Measurements from ENCODE around the gene BZW1.

The BZW1 gene

GRCh38 chr2:200773083-200773482, 38.6 kb upstream of the BZW1 start:
- TF ChIP-seq TRIM28 (IDR thresholded peaks at IDR 0.05; ENCODE audit: borderline replicate concordance, low read length): peak; percentile 82; the same call in 1 of the 2 replicates
- TF ChIP-seq ZNF624 (tag by site-specific recombination; IDR thresholded peaks at IDR 0.05): peak; percentile 93
- peak; percentile 76 for TF ChIP-seq SETDB1 (IDR thresholded peaks at IDR 0.05; ENCODE audit: insufficient read length, low read length)
- no peak for TF ChIP-seq SCRT1 (tag by site-specific recombination; IDR thresholded peaks at IDR 0.05; ENCODE audit: borderline replicate concordance)
- H3K27ac ChIP-seq (ENCODE audit: extremely low read depth, low read depth, low read length): no peak overlapping the region
- CTCF ChIA-PET: no interaction called here

GRCh38 chr2:200774920-200775319, 36.8 kb upstream of the BZW1 start:
- ChIA-PET POLR2A (no interaction called here), CTCF (no interaction called here)
- H3K9me3 ChIP-seq (ENCODE audit: control insufficient read depth, insufficient read depth, low read depth, low read length): no peaks in the 10 kb centered on the region
- no peaks in the 10 kb centered on the region for H3K4me1 ChIP-seq (ENCODE audit: control insufficient read depth, insufficient read depth, low read length)
- no peak overlapping the region for H3K4me3 ChIP-seq (ENCODE audit: low read depth, low read length)
- no peaks in the 10 kb centered on the region for H3K36me3 ChIP-seq (ENCODE audit: control insufficient read depth in 2 of 2, insufficient read depth in 1 of 2, low read length in 2 of 2)
- no peak for TF ChIP-seq ZNF600 (tag by site-specific recombination; IDR thresholded peaks at IDR 0.05)
- TF ChIP-seq KLF9 (tag by site-specific recombination; IDR thresholded peaks at IDR 0.05; ENCODE audit: low read depth): no peak
- TF ChIP-seq ATF2 (tag by site-specific recombination; IDR thresholded peaks at IDR 0.05; ENCODE audit: low read depth): no peak
- no peak for TF ChIP-seq ZNF239 (tag by site-specific recombination; IDR thresholded peaks at IDR 0.05)
- no peak for TF ChIP-seq ZNF18 (tag by site-specific recombination; IDR thresholded peaks at IDR 0.05)
- no peak for TF ChIP-seq ZNF202 (tag by site-specific recombination; IDR thresholded peaks at IDR 0.05; ENCODE audit: borderline replicate concordance)
- no peak for TF ChIP-seq ZBTB11 (tag by site-specific recombination; conservative IDR thresholded peaks at IDR 0.05; ENCODE audit: low read depth)
- no peak for TF ChIP-seq ZNF121 (tag by site-specific recombination; IDR thresholded peaks at IDR 0.05)
- no peak for TF ChIP-seq ZNF391 (tag by site-specific recombination; IDR thresholded peaks at IDR 0.05; ENCODE audit: borderline replicate concordance, low read depth)
- TF ChIP-seq ZNF2 (tag by site-specific recombination; IDR thresholded peaks at IDR 0.05): no peak
- TF ChIP-seq ZNF214 (tag by site-specific recombination; IDR thresholded peaks at IDR 0.05; ENCODE audit: borderline replicate concordance): no peak
- TF ChIP-seq KLF10 (tag by site-specific recombination; IDR thresholded peaks at IDR 0.05): no peak
- no peak for TF ChIP-seq ZNF473 (tag by site-specific recombination; IDR thresholded peaks at IDR 0.05)
- TF ChIP-seq ZNF398 (tag by site-specific recombination; IDR thresholded peaks at IDR 0.05): no peak
- no peak overlapping the region for H3K27ac ChIP-seq (ENCODE audit: extremely low read depth, low read depth, low read length)

More at GRCh38 chr2:200773083-200773482, 38.6 kb upstream of the BZW1 start:
- POLR2A ChIA-PET: no interaction called here
- Histone ChIP-seq H3K4me1 (ENCODE audit: control insufficient read depth, insufficient read depth, low read length) (no peaks in the 10 kb centered on the region), H3K9me3 (ENCODE audit: control insufficient read depth, insufficient read depth, low read depth, low read length) (no peaks in the 10 kb centered on the region), H3K4me3 (ENCODE audit: low read depth, low read length) (no peak overlapping the region), H3K36me3 (ENCODE audit: control insufficient read depth in 2 of 2, insufficient read depth in 1 of 2, low read length in 2 of 2) (no peaks in the 10 kb centered on the region)

Data from HEK293 (cell line).